Measurements from ENCODE around the gene CYTH1. TPM values are rescaled to one million over a fixed set of nuclear protein-coding genes. Genes with fewer than 3 reads are reported as not detected.

Gene CYTH1
- total RNA-seq, 2 donors from 2014 or later, result 23.1 to 27.4 TPM

DNA sequence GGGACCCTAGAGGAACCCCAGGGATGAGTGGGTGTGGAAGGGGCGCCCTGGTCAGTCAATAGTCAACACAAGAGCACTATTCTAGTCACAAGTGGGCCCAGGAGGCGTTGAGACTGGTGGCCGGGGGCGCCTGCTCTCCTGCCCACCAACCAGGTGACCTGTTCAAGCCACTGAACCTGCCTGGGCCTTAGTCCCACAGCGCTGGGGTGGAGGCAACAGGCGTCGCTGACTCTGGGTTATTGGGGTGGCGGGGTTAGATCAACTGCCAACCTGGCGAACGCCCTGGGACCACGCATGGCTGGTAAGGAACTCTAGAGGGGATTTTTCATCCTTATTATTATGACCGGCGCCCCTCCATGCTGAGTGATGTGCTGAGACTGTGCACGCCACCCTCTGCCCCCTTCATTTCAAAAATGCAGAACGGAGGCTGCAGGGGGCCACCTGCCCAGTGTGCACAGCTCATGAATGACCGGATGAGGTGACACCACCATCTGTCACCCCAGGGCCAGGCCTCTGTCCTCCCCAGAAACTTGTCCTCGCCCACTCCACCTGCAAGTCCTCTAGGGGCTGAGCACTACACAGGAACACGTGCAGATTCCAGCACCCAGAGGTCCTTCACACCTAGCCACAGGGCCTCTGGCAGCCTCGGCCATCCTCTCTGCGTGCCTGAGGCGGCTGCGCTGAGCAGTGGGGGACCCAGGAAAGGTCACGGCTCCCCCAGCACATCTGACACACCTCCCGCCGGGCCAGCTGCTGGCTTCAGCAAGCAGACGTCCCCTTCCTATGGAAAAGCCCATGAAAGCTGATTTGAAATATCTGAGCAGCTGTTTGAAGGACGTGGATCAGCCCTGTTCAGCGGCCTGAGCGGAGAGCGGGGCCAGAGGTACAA lies 153.3 kb downstream of the CYTH1 start:
- Mint-ChIP-seq H3K36me3 (ENCODE audit: low read depth) (no peaks in the 10 kb centered on the region), H3K27ac (no peak overlapping the region), H3K27me3 (ENCODE audit: insufficient read depth) (no peaks in the 10 kb centered on the region), H3K9me3 (peaks cover 3% of the 10 kb centered on the region), H3K4me1 (no peaks in the 10 kb centered on the region), H3K4me3 (no peak overlapping the region)
- no peaks in the 10 kb centered on the region for H3K36me3 ChIP-seq (ENCODE audit: control insufficient read depth, insufficient read depth, low read length)
- no peaks in the 10 kb centered on the region for H3K4me1 ChIP-seq (ENCODE audit: control insufficient read depth, insufficient read depth, low read length)
- no peak overlapping the region for H3K9ac ChIP-seq (ENCODE audit: extremely low read depth, low read length, poor library complexity, severe bottlenecking)
- no peaks in the 10 kb centered on the region for H3K27me3 ChIP-seq (ENCODE audit: control insufficient read depth, insufficient read depth, low read length, poor library complexity, severe bottlenecking)
- DNase-seq, result no peak
- 92 to 95% methylated on average over 23 to 30 of the region's 30 CpGs for WGBS, 2 experiments (ENCODE audit: insufficient coverage in 1 of 2, insufficient read length in 1 of 2)
- no peaks in the 10 kb centered on the region for H3K9me3 ChIP-seq (ENCODE audit: control insufficient read depth, low read length)
- no peak overlapping the region for H3K4me3 ChIP-seq (ENCODE audit: low read length)
- TF ChIP-seq, protein P1, sequence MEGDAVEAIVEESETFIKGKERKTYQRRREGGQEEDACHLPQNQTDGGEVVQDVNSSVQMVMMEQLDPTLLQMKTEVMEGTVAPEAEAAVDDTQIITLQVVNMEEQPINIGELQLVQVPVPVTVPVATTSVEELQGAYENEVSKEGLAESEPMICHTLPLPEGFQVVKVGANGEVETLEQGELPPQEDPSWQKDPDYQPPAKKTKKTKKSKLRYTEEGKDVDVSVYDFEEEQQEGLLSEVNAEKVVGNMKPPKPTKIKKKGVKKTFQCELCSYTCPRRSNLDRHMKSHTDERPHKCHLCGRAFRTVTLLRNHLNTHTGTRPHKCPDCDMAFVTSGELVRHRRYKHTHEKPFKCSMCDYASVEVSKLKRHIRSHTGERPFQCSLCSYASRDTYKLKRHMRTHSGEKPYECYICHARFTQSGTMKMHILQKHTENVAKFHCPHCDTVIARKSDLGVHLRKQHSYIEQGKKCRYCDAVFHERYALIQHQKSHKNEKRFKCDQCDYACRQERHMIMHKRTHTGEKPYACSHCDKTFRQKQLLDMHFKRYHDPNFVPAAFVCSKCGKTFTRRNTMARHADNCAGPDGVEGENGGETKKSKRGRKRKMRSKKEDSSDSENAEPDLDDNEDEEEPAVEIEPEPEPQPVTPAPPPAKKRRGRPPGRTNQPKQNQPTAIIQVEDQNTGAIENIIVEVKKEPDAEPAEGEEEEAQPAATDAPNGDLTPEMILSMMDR (conservative IDR thresholded peaks at IDR 0.05), result no peak
- no peak overlapping the region for H3K27ac ChIP-seq (ENCODE audit: low read depth, low read length)

GRCh38 chr17:78624324-78625151 lies 157.5 kb downstream of the CYTH1 start:
- no peak overlapping the region for H3K27ac Mint-ChIP-seq
- no peaks in the 10 kb centered on the region for H3K36me3 Mint-ChIP-seq (ENCODE audit: low read depth)
- Histone ChIP-seq H3K27ac (ENCODE audit: low read depth, low read length) (no peak overlapping the region), H3K4me1 (ENCODE audit: control insufficient read depth, insufficient read depth, low read length) (no peaks in the 10 kb centered on the region), H3K9ac (ENCODE audit: extremely low read depth, low read length, poor library complexity, severe bottlenecking) (no peak overlapping the region), H3K27me3 (ENCODE audit: control insufficient read depth, insufficient read depth, low read length, poor library complexity, severe bottlenecking) (no peaks in the 10 kb centered on the region), H3K4me3 (ENCODE audit: low read length) (no peak overlapping the region), H3K36me3 (ENCODE audit: control insufficient read depth, insufficient read depth, low read length) (no peaks in the 10 kb centered on the region), H3K9me3 (ENCODE audit: control insufficient read depth, low read length) (no peaks in the 10 kb centered on the region)
- 91 to 93% methylated on average over 9 to 12 of the region's 14 CpGs for WGBS, 2 experiments (ENCODE audit: insufficient coverage in 1 of 2, insufficient read length in 1 of 2)
- H3K4me1 Mint-ChIP-seq, result no peaks in the 10 kb centered on the region
- H3K4me3 Mint-ChIP-seq, result no peak overlapping the region
- DNase-seq, result no peak
- TF ChIP-seq, protein P1 (conservative IDR thresholded peaks at IDR 0.05), result no peak
- peaks cover 2% of the 10 kb centered on the region for H3K27me3 Mint-ChIP-seq (ENCODE audit: insufficient read depth)
- H3K9me3 Mint-ChIP-seq, result peaks cover 9% of the 10 kb centered on the region

Other genes with a start within 250 kb of the CYTH1 start
- under 1 TPM; 0.13 to 0.64 TPM for gene DNAH17, start 204.9 kb downstream of the CYTH1 start, total RNA-seq
- gene USP36, start 58.5 kb upstream of the CYTH1 start, total RNA-seq, result 10 to 100 TPM; 57.1 to 62.5 TPM
- gene CEP295NL, start 120.9 kb upstream of the CYTH1 start, total RNA-seq, result 1 to 10 TPM in 1 of 2 donors, under 1 TPM in 1; 0.97 to 2.2 TPM
- 10 to 100 TPM; 36.9 to 42.7 TPM for gene TIMP2, start 143.1 kb upstream of the CYTH1 start, total RNA-seq
- 10 to 100 TPM; 23.3 to 71.4 TPM for gene LGALS3BP, start 197.7 kb upstream of the CYTH1 start, total RNA-seq
- 10 to 100 TPM; 57.5 to 61.8 TPM for gene CANT1, start 227.5 kb upstream of the CYTH1 start, total RNA-seq
- 10 to 100 TPM; 16.0 to 16.5 TPM for gene C1QTNF1, start 241.9 kb upstream of the CYTH1 start, total RNA-seq

Measured in endodermal cell (in vitro differentiated cells).